ENCODE data around the gene PSORS1C2. TPM values are rescaled to one million over a fixed set of nuclear protein-coding genes. Genes with fewer than 3 reads are reported as not detected.

The PSORS1C2 gene
- polyA plus RNA-seq, 3 donors: 0.10 TPM; not detected in 2

- DNase-seq: no peak
Measured at GRCh38 chr6:31142361-31142761, 3.5 kb upstream of the PSORS1C2 start.

- DNase-seq: no peak
Measured at GRCh38 chr6:31140643-31141042, 1.8 kb upstream of the PSORS1C2 start.

GRCh38 chr6:31139599-31139998 is 733 bp upstream of the PSORS1C2 start:
- no peak for DNase-seq

GRCh38 chr6:31135710-31136109 is 3.2 kb downstream of the PSORS1C2 start:
- no peak for DNase-seq

- no peak for DNase-seq
Measured at GRCh38 chr6:31132806-31133205, 6.1 kb downstream of the PSORS1C2 start.

GRCh38 chr6:31131595-31131994 is 7.3 kb downstream of the PSORS1C2 start:
- DNase-seq: no peak

- DNase-seq: no peak
Measured at GRCh38 chr6:31130751-31131150, 8.1 kb downstream of the PSORS1C2 start.

- no peak for DNase-seq
Measured at GRCh38 chr6:31129130-31129529, 9.7 kb downstream of the PSORS1C2 start.

GRCh38 chr6:31128093-31128676 is 10.7 kb downstream of the PSORS1C2 start:
- DNase-seq: peak; percentile 50

- DNase-seq: no peak
Measured at GRCh38 chr6:31126396-31127175, 12.3 kb downstream of the PSORS1C2 start.

GRCh38 chr6:31125586-31126363 is 13.1 kb downstream of the PSORS1C2 start:
- DNase-seq: no peak

GRCh38 chr6:31125162-31125561 is 13.7 kb downstream of the PSORS1C2 start:
- DNase-seq: no peak

GRCh38 chr6:31122791-31123706 is 15.8 kb downstream of the PSORS1C2 start:
- DNase-seq: peak; percentile 86

GRCh38 chr6:31121131-31121790 is 17.6 kb downstream of the PSORS1C2 start:
- DNase-seq: no peak

- DNase-seq: no peak
Measured at GRCh38 chr6:31120151-31120915, 18.5 kb downstream of the PSORS1C2 start, which contains the start of gene CDSN. CDSN (minus strand) TSS chr6:31120446; CDS start chr6:31120419, 27 bp downstream.

- no peak for DNase-seq
Measured at GRCh38 chr6:31118178-31118577, 20.7 kb downstream of the PSORS1C2 start.

- DNase-seq: no peak
Measured at GRCh38 chr6:31116661-31117385, 22.0 kb downstream of the PSORS1C2 start.

- no peak for DNase-seq
Measured at GRCh38 chr6:31115941-31116560, 22.8 kb downstream of the PSORS1C2 start.
